GM18861 (cell line): Measurements from ENCODE around the gene SYT3.
"Not testable (repeated sequence)": the region's sequence is repeated elsewhere in the genome, so short reads cannot be mapped to it uniquely, and the experiment has no call there.

Source experiments
- ATAC-seq: cut with Tn5 transposase; IDR thresholded peaks from one replicate; pipeline ENCODE4 v1.9.1; 2021; ENCODE audit not compliant: unreplicated experiment

SYT3 gene

GRCh38 chr19:50606059-50606836 is 33.4 kb downstream of the SYT3 start:
- not testable (repeated sequence) for ATAC-seq

- not testable (repeated sequence) for ATAC-seq
Measured at GRCh38 chr19:50604264-50605073, 35.2 kb downstream of the SYT3 start.

GRCh38 chr19:50602935-50603334 is 36.7 kb downstream of the SYT3 start:
- ATAC-seq, result no peak

- no peak for ATAC-seq
Measured at GRCh38 chr19:50602496-50602895, 37.2 kb downstream of the SYT3 start.

GRCh38 chr19:50602089-50602422 is 37.6 kb downstream of the SYT3 start:
- no peak for ATAC-seq

GRCh38 chr19:50601407-50602088 is 38.1 kb downstream of the SYT3 start:
- no peak for ATAC-seq

- ATAC-seq, result no peak
Measured at GRCh38 chr19:50599427-50599826, 40.3 kb downstream of the SYT3 start.

GRCh38 chr19:50590191-50590590 is 49.5 kb downstream of the SYT3 start:
- ATAC-seq, result no peak

GRCh38 chr19:50581795-50582660 is 57.7 kb downstream of the SYT3 start:
- not testable (repeated sequence) for ATAC-seq

- no peak for ATAC-seq
Measured at GRCh38 chr19:50580970-50581634, 58.6 kb downstream of the SYT3 start.

GRCh38 chr19:50580240-50580639 is 59.4 kb downstream of the SYT3 start:
- ATAC-seq, result no peak

GRCh38 chr19:50576769-50577168 is 62.9 kb downstream of the SYT3 start:
- ATAC-seq, result not testable (repeated sequence)

GRCh38 chr19:50573741-50574461 is 65.8 kb downstream of the SYT3 start:
- ATAC-seq, result no peak
